Endothelial cell of umbilical vein (primary cell): ENCODE data around the gene HSD17B7. TPM values are rescaled to one million over a fixed set of nuclear protein-coding genes. Genes with fewer than 3 reads are reported as not detected.

Source experiments
- BruUV-seq: library from RNA; stranded (reverse); fragments of 400-500 nt; replicated peaks from 2 replicates; lab custom pipeline; 2021; lab: Mats Ljungman, UMichigan
- CTCF ChIA-PET: fragments of 300-600, 350-600 bp; sonication (Branson Sonifier 250); formaldehyde crosslinking; loops from one replicate; lab custom pipeline; 2021; ENCODE audit warnings: antibody characterized with exemption, inconsistent platforms; lab: Charles Lee
- POLR2A ChIA-PET: fragments of 300-600, 350-600 bp; sonication (Branson Sonifier 250); formaldehyde crosslinking; loops from one replicate; lab custom pipeline; 2021; ENCODE audit warnings: antibody characterized with exemption, inconsistent platforms; lab: Charles Lee
- DNase-seq: peaks from one replicate; pipeline ENCODE4 v3.0.0-alpha.2; 2011; ENCODE audit warnings: low read depth, low spot score
- FAIRE-seq: peaks from 2 replicates; lab custom pipeline; 2011; peaks lifted over from hg19 to GRCh38; lab: Jason Lieb, UNC
- H2AFZ ChIP-seq: 2 replicates; pipeline ENCODE4 v1.6.0; 2012; ENCODE audit warnings: low read depth, low read length, control low read depth, inconsistent platforms
- H3K27ac ChIP-seq: 2 replicates; pipeline ENCODE4 v1.5.1; 2011; ENCODE audit warnings: low read depth, mild to moderate bottlenecking, control low read depth, low read length, moderate library complexity; ENCODE audit not compliant: insufficient read depth
- H3K27me3 ChIP-seq, 2 experiments: 2 replicates each; pipeline versions ENCODE4 v1.6.0 to v1.6.1; 2011; ENCODE audit warnings: low read length in 2 of 2, mixed read lengths in 1 of 2; ENCODE audit not compliant: control insufficient read depth in 2 of 2, insufficient read depth in 2 of 2
- H3K36me3 ChIP-seq, 2 experiments: 2 replicates in 1 of 2; 3 replicates in 1 of 2; pipeline ENCODE4 v1.5.1; 2011; ENCODE audit warnings: low read length in 2 of 2, mild to moderate bottlenecking in 1 of 2, moderate library complexity in 1 of 2; ENCODE audit not compliant: control insufficient read depth in 2 of 2, insufficient read depth in 2 of 2; ENCODE audit errors: extremely low read depth in 1 of 2
- H3K4me1 ChIP-seq: 3 replicates; pipeline ENCODE4 v1.5.1; 2011; ENCODE audit warnings: mild to moderate bottlenecking, low read length; ENCODE audit not compliant: control insufficient read depth, insufficient read depth; ENCODE audit errors: extremely low read depth
- H3K4me2 ChIP-seq: 2 replicates; pipeline ENCODE4 v1.6.1; 2011; ENCODE audit warnings: low read length, control low read depth, mixed read lengths; ENCODE audit not compliant: insufficient read depth
- H3K4me3 ChIP-seq, 3 experiments: fragments of 200-600 bp in 1 of 3; sonication (generic), shearing (Covaris generic) in 1 of 3; replicated peaks in 1 of 3; 2 replicates each; pipeline ENCODE4 v1.5.1; 2011 to 2016; ENCODE audit warnings: control low read depth in 3 of 3, low read length in 3 of 3, mild to moderate bottlenecking in 2 of 3, inconsistent platforms in 1 of 3, low read depth in 1 of 3, moderate library complexity in 1 of 3; ENCODE audit not compliant: insufficient read depth in 1 of 3
- H3K79me2 ChIP-seq: 2 replicates; pipeline ENCODE4 v1.6.0; 2012; ENCODE audit warnings: low read length, inconsistent platforms; ENCODE audit not compliant: control insufficient read depth, insufficient read depth
- H3K9ac ChIP-seq: replicated peaks from 2 replicates; pipeline ENCODE3; 2011; ENCODE audit warnings: low read length, control low read depth; ENCODE audit not compliant: insufficient read depth; ENCODE audit errors: extremely low read depth
- H3K9me1 ChIP-seq: replicated peaks from 3 replicates; pipeline ENCODE4 v1.6.0; 2011; ENCODE audit warnings: mild to moderate bottlenecking, low read length; ENCODE audit not compliant: control insufficient read depth, insufficient read depth; ENCODE audit errors: extremely low read depth
- H3K9me3 ChIP-seq: replicated peaks from 2 replicates; pipeline ENCODE4 v1.5.1; 2012; ENCODE audit warnings: low read length, inconsistent platforms; ENCODE audit not compliant: control insufficient read depth, insufficient read depth
- H4K20me1 ChIP-seq: replicated peaks from 2 replicates; pipeline ENCODE3; 2011; ENCODE audit warnings: mild to moderate bottlenecking, low read length; ENCODE audit not compliant: control insufficient read depth, insufficient read depth; ENCODE audit errors: extremely low read depth
- CTCF ChIP-seq, 2 donors: IDR thresholded peaks; 1 replicate in 1 of 2; 2 replicates in 1 of 2; pipeline ENCODE4 v1.5.1; 2011; ENCODE audit warnings: low read length in 2 of 2, mild to moderate bottlenecking in 2 of 2, moderate library complexity in 2 of 2, control low read depth in 1 of 2, inconsistent platforms in 1 of 2, low read depth in 1 of 2; ENCODE audit not compliant: insufficient read depth in 1 of 2; ENCODE audit errors: extremely low read depth in 1 of 2
- EZH2 ChIP-seq: IDR thresholded peaks from 2 replicates; pipeline ENCODE4 v1.6.1; 2012; ENCODE audit warnings: borderline replicate concordance, low read depth, mild to moderate bottlenecking, moderate library complexity, low read length, inconsistent platforms; ENCODE audit not compliant: severe bottlenecking
- FOS ChIP-seq: IDR thresholded peaks from 2 replicates; pipeline ENCODE4 v1.6.1; 2011; ENCODE audit warnings: mild to moderate bottlenecking, low read length, moderate library complexity, borderline replicate concordance; ENCODE audit not compliant: insufficient read depth
- GATA2 ChIP-seq: IDR thresholded peaks from 2 replicates; pipeline ENCODE4 v1.7.0; 2011; ENCODE audit warnings: low read depth, mild to moderate bottlenecking, moderate library complexity, mixed read lengths, low read length; ENCODE audit not compliant: insufficient read length, insufficient read depth
- JUN ChIP-seq: IDR thresholded peaks from 2 replicates; pipeline ENCODE4 v1.6.1; 2011; ENCODE audit warnings: borderline replicate concordance, low read depth; ENCODE audit not compliant: insufficient read length, insufficient read depth
- MYC ChIP-seq: IDR thresholded peaks from one replicate; pipeline ENCODE4 v1.6.1; 2011; ENCODE audit warnings: mild to moderate bottlenecking, low read depth, low read length
- POLR2A ChIP-seq: IDR thresholded peaks from 2 replicates; pipeline ENCODE4 v1.6.1; 2012; ENCODE audit warnings: low read depth, mild to moderate bottlenecking, control low read depth, low read length
- POLR2AphosphoS5 ChIP-seq: IDR thresholded peaks from 2 replicates; pipeline ENCODE4 v1.6.1; 2012; ENCODE audit warnings: low read depth, mild to moderate bottlenecking, control low read depth, low read length, moderate library complexity; ENCODE audit not compliant: insufficient read depth
- dilution Hi-C: fragments of 300-500 bp; cut with MboI; formaldehyde crosslinking; loops from one replicate; pipeline ENCODE4 v1.15.0; 2019; ENCODE audit warnings: low sequenced_read_pairs; ENCODE audit not compliant: extremely low pct_ligation_motif_present
- intact Hi-C: fragments of 100-400 bp; cut with micrococcal nuclease; formaldehyde crosslinking; loops from one replicate; pipeline ENCODE4 v1.10.0; 2022
- polyA plus RNA-seq, 4 experiments: library from polyadenylated mRNA; depleted of rRNA in 3 of 4; stranded (reverse) in 3 of 4; unstranded in 1 of 4; fragments of >200 nt; gene quantifications; 2 replicates each; pipeline versions ENCODE4 v1.2.1 to v1.2.3, GENCODE V29; 2011 to 2012; ENCODE audit warnings: missing spikeins in 1 of 4
- total RNA-seq: library from RNA; stranded (reverse); gene quantifications from 2 replicates; pipeline ENCODE4 v1.2.3, GENCODE V29; 2021
- TF ChIP-seq, protein P1 (sequence below): IDR thresholded peaks from 2 replicates; pipeline ENCODE4 v1.6.1; 2011; ENCODE audit not compliant: insufficient read depth, insufficient read length

The HSD17B7 gene
- total and polyA plus RNA-seq, 2 donors (not counting 3 experiments of a cell fraction or from before 2014, with no cell fraction given) = 17.7 to 26.6 TPM

DNA sequence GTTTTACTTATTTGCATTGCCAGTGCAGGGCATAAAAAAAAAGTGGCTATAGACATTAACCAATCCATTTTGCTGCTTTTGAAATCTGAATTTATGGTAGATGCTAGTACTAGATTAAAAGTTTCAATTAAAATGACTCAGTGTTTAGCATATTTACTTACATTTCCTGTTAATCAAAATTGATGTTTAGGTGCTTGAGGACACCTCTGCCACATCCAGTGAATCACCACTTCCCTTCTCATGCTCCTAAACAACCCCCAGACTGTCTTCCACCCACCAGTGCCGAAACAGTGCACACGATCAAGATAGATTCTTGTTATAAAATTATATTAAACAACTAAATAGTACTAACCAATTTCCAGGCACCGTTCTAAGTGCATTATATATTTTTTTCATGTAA is 32.7 kb downstream of the HSD17B7 start:
- TF ChIP-seq FOS (peak; percentile 36), GATA2 (no peak)
- H3K4me2 ChIP-seq = peak overlapping the region; percentile 76
- DNase-seq (peak; percentile 14), FAIRE-seq (peak; percentile 15)
- H3K27me3 ChIP-seq = no peaks in the 10 kb centered on the region
- no peak overlapping the region for H3K4me3 ChIP-seq
- no peak overlapping the region for H3K9ac ChIP-seq
- H3K9me3 ChIP-seq = no peaks in the 10 kb centered on the region
- peak overlapping the region; percentile 94 for H2AFZ ChIP-seq
- intact Hi-C loops = no loop called here
- no peaks in the 10 kb centered on the region for H3K79me2 ChIP-seq
- no peaks in the 10 kb centered on the region for H3K9me1 ChIP-seq
- H3K4me1 ChIP-seq = peaks cover 16% of the 10 kb centered on the region
- POLR2A ChIA-PET = no interaction called here
- H4K20me1 ChIP-seq = no peaks in the 10 kb centered on the region
- dilution Hi-C loops = no loop called here
- CTCF ChIA-PET = interaction anchor here (1.1 to 1.9 kb wide), 3 partner anchors 11 to 492 kb away, joined by 3 to 13 read pairs (median 5); no protein-coding TSS in a partner anchor
- no TSS peak for BruUV-seq
- no peak overlapping the region for H3K27ac ChIP-seq
- H3K36me3 ChIP-seq = no peaks in the 10 kb centered on the region

DNA sequence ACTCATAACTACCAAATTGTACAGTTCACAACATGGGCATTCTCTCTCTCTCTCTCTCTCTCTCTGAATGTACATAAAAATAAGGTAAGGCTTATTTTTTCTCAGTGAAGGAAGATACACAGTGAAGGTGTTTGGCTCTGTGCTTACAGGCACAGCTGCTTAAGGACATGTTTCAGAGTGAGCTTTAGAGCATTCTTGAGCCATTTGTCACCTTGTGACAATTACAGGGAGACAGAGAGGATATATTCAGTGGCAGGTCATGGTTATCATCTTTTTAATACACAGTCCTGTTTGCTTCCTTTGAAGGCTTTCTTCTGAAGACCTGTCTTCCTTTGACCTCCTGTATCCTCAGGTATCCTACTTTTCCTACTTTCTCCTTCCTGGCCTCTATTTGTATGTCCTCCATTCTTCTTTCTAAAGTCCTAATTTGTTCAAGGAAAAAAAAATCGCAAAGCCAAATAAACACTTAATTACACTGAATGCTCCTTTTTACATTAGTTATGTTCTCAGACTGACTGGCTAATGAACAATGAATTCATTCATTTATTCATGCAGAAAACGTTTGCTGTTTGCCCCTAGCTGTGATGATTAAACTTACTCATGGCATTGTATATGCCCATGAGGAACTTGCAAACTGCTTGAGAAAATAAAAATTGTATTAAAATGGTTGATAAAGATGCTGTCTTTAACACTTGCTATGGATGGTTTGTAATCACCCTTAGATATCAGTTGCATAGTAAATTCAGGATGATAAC is 33.4 kb downstream of the HSD17B7 start:
- Histone ChIP-seq H3K79me2 (no peaks in the 10 kb centered on the region), H3K27me3 (no peaks in the 10 kb centered on the region), H4K20me1 (no peaks in the 10 kb centered on the region), H3K36me3 (no peaks in the 10 kb centered on the region), H3K4me3 (no peak overlapping the region), H3K9me3 (no peaks in the 10 kb centered on the region), H3K4me1 (peaks cover 16% of the 10 kb centered on the region), H3K4me2 (no peak overlapping the region), H3K9ac (no peak overlapping the region), H3K9me1 (no peaks in the 10 kb centered on the region), H2AFZ (no peak overlapping the region), H3K27ac (no peak overlapping the region)
- FAIRE-seq (no peak), DNase-seq (no peak)
- intact Hi-C loops (no loop called here), dilution Hi-C loops (no loop called here)
- TF ChIP-seq MYC = no peak
- no peak for TF ChIP-seq EZH2
- no peak for TF ChIP-seq POLR2A
- TF ChIP-seq, protein P1, sequence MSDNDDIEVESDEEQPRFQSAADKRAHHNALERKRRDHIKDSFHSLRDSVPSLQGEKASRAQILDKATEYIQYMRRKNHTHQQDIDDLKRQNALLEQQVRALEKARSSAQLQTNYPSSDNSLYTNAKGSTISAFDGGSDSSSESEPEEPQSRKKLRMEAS = no peak
- TF ChIP-seq FOS = no peak
- TF ChIP-seq POLR2AphosphoS5 = no peak
- no peak for TF ChIP-seq CTCF (IDR thresholded peaks at IDR 0.05; ENCODE audit: extremely low read depth in 1 of 2, insufficient read depth in 1 of 2, low read depth in 1 of 2, low read length in 2 of 2)
- TF ChIP-seq JUN = no peak
- TF ChIP-seq GATA2 = no peak
- ChIA-PET POLR2A (no interaction called here), CTCF (interaction anchor here (1.9 kb wide), 1 partner anchor 491 kb away, joined by 13 read pairs; no protein-coding TSS in a partner anchor)
- no TSS peak for BruUV-seq
